HG02970 (cell line): ENCODE measurements around the gene TIMM44.

Experiments
- ATAC-seq: cut with Tn5 transposase; IDR thresholded peaks from one replicate; pipeline ENCODE4 v1.9.1; 2021; ENCODE audit warnings: mild to moderate bottlenecking, moderate library complexity, moderate number of reproducible peaks; ENCODE audit not compliant: unreplicated experiment, low FRiP score

The TIMM44 gene

DNA sequence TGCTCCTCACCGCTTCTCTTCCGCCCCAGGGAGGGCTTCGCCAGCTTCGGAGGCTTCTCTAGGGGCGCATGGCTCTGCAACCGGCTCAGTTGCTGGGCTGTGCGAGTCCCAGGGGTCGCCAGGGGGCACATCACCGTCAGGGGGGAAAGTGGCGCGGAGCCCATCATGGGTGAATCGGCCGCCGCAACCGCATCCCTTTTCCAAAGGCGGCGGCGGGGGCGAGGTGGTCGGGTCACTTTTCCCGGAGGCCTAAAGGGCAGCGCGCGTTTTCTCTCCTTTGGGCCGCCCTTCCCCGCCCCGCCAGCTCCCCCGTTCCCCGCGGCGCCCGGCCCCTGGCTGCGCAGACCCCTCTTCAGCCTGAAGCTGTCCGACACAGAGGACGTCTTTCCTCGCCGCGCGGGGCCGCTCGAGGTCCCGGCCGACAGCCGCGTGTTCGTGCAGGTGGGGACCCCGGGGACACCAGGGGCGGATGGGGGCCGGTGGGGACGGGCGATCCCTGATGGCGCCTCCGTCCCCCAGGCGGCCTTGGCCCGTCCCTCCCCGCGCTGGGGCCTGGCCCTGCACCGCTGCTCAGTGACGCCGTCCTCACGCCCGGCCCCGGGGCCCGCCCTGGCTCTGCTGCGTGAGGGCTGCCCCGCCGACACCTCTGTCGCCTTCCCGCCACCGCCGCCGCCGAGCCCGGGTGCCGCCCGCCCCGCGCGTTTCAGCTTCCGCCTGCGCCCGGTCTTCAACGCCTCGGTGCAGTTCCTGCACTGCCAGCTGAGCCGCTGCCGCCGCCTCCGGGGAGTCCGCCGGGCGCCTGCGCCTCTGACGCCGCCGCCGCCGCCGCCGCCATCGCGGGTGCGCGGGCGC is 27.1 kb downstream of the TIMM44 start:
- no peak for ATAC-seq

DNA sequence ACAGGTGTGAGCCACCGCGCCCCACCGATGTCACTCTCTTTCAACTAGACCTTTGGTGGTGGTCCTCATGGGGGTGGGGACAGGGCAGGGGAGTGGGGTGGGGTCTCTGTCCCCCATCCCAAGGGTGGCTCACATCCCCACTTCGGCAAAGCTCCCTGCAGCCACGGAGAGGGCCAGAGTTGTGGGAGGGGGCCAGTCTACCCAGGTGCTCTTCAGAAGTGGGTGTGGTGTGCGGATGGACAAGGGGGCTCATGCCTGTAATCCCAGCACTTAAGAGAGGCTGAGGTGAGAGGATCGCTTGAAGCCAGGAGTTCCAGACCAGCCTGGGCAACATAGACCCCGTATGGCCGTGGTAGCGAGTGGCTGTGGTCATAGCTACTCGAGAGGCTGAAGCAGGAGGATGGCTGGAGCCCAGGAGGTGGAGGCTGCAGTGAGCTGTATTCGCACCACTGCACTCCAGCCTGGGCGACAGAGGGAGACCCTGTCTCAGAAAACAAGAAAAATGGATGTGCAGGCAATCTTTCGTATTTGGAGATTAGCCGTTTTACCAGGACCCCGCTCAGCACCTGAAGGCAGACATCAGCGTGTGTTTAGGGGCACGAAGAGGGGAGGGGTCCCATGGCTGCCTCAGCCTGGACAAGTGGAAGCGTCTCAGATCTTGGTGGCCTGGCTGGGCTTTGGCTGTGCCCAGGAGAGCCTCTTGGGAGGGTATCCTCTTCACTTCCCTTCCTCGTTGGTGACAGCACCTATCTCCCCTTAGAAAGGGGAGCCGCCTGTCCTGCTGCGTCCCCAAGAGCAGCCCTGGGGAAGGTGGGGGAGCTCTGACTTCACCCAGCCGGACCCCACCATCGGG is 28.0 kb downstream of the TIMM44 start:
- no peak for ATAC-seq

DNA sequence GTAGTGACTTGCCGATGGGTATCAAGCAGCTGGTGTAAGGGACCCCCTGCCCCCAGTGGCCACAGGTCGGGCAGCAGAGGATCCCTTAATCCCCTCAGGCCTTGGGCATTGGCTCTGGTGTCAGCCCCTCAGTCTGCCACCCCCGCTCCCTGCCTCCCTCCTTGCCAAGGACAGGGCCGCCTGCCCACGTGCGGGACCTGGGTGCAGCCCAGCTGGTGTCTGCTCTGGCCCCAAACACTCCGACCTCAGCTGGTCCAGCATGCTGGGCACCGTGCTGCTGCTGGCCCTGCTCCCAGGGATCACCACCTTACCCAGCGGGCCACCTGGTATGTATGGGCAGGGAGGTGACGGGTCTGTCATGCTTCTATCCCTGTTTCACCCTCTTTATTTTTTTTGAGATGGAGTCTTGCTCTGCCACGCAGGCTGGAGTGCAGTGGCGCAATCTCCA is 28.8 kb downstream of the TIMM44 start, which contains the start of gene TGFBR3L:
Gene TGFBR3L (plus strand): TSS at position 233 of the 448 bp plus-strand sequence.
- no peak for ATAC-seq

DNA sequence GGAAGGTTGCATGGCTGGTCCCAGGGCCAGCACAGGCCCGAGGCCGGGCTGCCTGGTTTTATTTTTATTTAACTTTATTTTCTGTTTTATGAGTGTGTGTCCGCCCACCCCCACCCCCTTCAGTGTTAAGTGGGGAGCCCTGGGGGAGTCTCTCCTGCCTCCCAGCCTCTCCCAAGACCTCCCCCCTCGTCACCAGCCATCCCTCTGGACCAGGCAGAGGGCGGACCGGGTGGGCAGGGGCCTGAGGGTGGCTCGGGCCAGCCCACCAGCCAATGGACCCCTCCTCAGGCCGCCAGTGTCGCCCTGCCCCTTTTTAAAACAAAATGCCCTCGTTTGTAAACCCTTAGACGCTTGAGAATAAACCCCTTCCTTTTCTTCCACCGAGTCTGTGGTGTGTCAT is 29.4 kb downstream of the TIMM44 start:
- ATAC-seq = no peak

DNA sequence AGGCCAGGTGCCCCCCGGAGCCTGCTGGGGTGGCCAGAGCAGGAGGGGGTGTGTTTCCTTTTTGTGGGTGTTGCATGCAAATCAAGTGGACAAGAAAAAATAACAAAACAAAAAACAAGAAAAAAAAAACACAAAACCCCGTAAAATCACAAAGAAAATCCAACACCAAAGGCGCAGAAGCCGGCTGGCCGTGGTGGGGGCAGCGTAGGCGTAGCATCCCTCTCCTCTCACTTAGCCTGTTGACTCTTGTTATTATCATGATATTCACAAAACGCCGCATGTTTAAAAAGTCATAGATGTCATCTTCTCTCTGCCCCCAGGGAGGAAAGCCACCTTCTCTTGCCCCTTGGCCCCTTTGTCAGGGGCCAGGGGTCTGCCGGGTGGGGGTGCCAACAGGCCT is 29.8 kb downstream of the TIMM44 start:
- no peak for ATAC-seq

DNA sequence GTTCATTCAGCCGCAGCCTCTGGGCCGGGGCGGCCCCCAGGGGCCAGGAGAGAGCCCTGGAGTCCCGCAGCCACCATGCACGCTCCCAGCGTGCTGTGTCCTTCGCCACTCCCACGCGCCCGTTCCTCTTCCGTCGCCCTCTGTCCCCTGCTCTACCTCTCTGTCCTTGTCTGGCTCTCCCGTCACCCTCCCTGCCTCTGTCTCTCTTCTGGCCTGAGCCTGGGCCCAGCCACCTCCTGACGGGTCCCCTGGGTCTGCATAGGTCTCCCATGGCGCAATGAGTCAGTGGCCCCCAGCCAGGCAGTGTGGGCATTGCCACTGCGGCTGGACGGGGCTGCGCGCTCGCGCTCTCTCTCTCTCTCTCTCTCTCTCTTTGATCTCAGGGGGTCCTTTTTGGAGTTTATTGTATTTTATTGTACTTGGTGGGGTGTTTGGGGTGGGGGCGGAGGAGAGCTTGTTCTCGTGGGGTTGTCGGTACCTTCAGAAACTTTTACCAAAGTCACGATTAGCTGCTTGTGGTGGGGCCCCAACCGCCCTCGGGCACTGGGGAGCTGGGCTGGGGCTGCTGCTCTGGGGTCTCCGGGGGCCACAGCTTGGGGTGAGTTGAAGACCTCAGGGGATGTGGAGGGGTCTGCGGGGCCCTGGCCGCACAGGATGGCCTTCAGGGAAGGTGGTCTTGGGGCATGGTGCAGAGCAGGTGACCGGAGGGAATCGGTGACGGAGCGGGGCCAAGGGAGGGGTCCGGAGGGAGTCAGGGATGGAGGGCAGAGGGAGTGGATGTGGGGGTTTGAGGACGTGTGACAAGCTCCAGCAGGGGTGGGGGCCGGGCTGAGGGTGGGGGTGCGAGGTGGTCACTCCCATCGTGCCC is 30.5 kb downstream of the TIMM44 start:
- no peak for ATAC-seq

DNA sequence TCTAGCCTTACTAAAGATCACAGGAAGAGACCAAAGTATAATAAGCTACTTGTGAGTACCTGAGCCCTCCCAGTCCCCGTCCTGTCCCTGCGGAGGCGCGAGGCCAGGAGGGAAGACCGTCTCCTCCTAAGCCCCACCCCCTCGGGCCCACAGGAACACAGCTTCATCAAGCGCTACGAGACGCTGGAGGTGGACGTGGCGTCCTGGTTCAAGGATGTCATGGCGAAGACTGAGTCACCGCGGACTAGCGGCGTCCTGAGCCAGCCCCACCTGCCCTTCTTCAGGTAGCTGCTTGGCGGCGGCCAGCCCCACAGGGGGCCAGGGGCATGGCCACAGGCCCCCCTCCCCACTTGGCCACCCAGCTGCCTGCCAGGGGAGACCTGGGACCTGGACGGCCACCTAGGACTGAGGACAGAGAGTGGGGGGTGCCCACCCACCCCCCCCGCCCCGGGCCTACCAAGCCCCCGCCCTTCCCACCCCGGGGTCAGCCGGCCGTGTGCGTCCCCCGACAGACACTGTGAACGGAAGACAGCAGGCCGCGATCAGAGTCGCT is 31.2 kb downstream of the TIMM44 start:
- ATAC-seq = no peak

DNA sequence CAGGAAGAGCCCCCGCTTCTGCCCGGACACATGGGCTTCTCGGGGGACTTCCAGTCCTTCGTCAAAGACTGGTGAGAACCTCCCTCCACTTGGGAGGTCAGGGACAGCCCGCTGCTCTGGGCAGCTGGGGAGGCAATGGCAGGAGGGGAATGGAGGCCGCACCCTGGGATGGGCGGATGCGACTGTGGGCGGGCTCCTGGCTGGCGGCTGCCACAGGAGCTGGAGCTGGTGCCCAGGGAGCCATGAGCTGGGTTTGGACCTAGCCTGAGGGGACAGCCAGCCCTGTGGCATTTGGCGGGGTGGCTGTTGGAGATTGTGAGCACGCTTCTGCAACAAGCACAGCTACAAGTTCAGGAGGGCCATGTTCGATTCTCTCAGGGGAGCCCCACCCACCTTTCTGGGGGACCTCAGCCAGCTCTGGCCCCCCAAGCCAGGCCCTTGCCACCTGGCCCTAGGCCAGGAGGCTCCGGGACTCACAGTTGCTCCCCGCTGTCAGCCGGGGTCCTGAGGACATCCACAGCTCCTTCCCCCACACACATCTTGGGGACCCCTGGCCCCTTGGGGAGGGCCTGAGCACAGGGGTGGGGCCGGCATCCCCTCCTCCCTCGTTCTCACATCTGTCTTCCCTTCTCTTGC is 31.8 kb downstream of the TIMM44 start:
- no peak for ATAC-seq

DNA sequence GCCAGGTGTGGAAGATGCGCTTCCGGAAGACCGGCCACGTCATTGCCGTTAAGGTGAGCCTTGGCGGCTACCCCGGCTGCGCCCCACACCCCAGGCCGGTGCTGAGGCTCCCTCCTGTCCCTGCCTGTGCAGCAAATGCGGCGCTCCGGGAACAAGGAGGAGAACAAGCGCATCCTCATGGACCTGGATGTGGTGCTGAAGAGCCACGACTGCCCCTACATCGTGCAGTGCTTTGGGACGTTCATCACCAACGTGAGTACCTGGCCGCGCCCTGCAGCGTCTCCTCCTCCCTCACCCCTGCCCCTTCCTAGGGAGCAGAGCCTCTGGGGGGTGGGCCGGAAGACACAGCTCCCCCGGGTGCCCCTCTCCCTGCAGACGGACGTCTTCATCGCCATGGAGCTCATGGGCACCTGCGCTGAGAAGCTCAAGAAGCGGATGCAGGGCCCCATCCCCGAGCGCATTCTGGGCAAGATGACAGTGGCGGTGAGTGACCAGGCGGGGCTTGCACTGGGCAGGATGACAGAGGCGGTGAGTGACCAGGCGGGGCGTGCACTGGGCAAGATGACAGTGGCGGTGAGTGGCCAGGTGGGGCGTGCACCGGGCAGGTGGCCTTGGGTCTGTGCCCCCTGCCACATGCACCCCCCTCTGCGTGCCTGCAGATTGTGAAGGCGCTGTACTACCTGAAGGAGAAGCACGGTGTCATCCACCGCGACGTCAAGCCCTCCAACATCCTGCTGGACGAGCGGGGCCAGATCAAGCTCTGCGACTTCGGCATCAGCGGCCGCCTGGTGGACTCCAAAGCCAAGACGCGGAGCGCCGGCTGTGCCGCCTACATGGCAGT is 32.9 kb downstream of the TIMM44 start:
- no peak for ATAC-seq

DNA sequence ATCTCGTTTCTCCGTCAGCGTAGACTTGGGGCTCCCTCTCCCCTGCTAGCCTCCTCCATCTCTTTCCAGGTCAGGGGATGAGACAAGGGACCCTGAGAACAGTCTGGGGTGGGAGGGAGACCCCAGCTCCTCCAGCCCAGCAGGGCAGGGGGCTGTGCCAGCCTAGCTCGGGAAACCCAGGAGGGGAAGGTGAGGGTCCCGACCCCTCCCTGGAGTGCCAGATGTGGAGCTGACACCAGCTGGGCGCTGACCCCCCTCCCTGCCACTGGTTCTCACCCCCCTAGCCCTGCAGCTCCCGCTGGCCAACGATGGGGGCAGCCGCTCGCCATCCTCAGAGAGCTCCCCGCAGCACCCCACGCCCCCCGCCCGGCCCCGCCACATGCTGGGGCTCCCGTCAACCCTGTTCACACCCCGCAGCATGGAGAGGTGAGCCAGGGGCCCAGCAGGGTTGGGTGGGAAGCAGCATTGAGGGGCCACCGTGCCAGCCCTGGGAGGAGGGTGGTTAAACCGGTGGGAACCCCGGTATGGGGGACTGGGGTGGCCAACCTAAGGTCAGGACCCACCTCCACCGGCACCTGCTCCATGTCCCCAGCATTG is 33.9 kb downstream of the TIMM44 start:
- ATAC-seq = no peak

DNA sequence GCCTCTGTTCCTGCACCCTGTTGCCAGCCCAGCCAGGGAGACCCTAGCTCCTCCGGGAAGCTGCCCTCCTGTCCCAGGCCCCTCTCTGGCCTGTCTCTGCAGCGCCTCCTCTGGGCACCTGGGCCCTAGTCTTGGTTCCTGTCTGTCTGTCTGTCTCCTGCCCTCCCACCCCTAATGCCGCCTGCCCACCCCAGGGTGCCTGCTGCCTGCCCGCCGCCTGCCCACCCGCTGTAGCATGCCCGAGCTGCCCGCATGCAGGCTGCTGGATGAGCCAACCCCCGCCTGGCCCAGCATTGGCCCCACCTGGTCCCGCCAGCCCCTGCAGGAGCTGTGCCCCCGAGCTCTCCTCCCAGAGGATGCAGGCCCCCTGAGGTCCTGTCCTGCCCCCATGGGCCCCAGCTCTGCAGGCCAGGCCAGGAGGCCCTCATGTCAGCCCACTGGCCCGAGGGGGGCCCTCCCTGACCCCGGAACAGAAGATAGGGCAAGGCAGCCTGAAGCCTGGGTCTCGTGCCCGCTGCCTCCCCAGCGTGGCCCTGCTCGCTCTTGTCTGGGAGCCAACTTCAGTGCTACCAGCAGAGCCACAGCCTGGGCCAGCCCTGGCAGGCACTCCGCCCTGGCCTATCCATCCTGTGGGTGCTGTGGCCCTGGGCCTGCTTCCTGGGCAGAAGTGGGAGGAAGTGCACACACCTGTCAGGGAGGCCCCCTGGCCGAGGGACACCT is 34.6 kb downstream of the TIMM44 start:
- no peak for ATAC-seq

DNA sequence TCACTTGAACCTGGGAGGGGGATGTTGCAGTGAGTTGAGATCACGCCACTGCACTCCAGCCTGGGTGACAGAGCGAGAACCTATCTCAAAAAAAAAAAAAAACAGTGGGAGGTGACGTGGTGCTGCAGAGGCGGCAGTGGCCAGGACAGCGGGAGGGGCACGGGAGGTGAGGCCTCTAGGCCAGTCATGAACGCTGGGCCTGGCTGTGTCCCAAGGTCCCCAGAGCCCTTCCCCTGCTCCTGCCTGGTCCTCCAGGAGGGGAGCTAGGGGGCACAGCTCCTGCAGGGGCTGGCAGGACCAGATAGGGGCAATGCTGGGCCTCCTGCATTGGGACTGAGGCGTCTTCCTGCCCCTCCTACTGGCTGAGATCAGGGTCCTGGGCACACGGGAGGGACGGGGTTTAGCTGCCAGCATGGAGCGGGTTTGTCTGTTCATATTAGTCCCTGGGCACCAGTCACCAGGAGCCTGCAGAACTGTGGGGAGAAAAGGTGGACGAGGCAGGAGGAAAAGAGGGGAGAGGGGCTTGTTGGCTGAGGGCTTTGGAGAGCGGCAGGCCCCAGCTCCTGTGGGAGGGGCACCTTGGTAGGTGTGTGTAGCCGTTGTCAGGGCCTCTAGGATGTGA is 35.3 kb downstream of the TIMM44 start:
- ATAC-seq = no peak

DNA sequence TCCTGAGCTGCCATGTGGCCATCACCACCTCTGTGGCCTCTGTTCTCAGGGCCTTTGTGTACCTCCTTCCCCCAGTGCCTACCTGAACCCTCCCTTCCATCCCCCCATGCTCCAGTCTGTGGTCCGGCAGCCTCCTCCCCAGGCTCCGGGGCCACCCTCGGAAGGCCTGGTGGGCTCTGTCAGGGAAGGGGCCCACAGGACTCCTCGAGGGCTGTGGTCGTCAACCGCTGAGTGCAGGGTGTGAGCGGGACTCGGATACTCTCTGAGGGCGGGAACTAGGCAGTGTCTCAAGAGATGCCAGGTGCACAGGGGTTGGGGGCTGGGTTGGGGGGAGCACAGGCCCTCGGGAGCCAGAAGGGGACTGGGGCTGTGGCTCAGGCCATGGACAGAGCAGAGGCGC is 35.9 kb downstream of the TIMM44 start:
- ATAC-seq = no peak

DNA sequence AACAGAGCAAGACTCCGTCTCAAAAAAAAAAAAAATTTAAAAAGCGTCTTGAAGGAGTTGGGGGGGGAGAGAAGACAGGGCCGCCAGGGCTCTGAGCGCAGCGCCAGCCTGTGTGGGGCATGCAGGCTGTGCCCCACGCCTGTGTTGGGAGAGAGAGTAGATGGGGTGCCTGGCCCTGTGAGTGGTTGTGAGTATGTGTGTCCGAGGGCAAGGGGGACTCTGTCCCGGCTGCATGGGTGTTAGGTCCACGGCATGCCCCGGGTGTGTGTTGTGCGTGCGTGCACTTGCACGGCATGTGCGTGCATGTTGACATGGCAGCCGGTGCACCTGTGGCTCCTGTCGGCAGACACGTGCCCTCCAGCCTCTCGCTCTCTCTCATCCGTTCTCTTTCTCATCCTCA is 36.3 kb downstream of the TIMM44 start:
- no peak for ATAC-seq

DNA sequence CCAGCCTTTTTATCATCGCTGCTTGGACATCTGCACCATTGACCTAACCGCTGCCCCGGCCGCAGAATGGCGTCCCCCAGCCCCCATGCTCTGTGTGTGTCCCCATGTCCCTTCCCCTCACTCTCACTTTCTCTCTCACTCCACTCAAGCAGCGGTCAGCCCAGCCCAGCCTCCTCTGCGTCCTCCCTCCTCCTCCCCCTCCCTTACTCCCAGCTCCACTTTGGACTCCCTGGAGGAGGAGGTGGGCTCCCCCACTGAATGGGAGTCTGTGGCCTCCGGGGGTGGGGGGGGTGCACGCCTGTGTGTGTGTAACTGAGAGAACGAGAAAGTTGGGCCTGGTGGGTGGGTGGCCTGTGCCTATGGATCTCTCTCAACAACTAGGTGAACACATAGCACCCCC is 37.6 kb downstream of the TIMM44 start:
- no peak for ATAC-seq

DNA sequence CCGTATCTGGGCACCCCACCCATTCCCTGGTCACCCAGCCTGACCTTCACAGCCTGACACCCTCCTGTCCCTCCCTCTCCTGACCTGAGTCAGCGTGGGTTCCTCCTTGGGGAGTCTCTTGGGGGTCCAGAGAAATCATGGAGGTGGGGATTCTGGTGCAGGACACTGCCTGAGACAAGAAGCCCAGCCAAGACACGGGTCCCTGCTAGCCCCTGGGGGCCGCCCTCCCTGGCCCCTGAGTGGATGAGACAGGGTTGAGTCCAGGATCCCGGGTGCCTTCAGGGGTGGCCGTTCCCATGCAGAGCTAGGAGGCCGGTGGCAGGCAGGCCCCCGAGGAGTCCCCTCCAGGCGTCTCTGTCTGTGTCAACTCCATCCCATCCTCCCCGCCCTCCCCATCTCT is 38.2 kb downstream of the TIMM44 start:
- no peak for ATAC-seq
